HepG2 (cell line): ENCODE results near the gene NPHP4.

Source experiments
- ATF7 ChIP-seq, 2 experiments: fragments of 450-650 bp in 1 of 2; sonication (generic) in 1 of 2; formaldehyde crosslinking in 1 of 2; IDR thresholded peaks; 2 replicates each; pipeline versions ENCODE4 v1.4.0 to v1.6.1; 2016 to 2020; ENCODE audit warnings: antibody characterized with exemption in 1 of 2, mild to moderate bottlenecking in 1 of 2, missing genetic modification reagents in 1 of 2
- CREM ChIP-seq, 2 experiments: sonication (generic) in 1 of 2; formaldehyde crosslinking in 1 of 2; IDR thresholded peaks; 2 replicates each; pipeline versions ENCODE4 v1.4.0 to v1.6.1; 2016 to 2020; ENCODE audit warnings: antibody characterized with exemption in 1 of 2, mild to moderate bottlenecking in 1 of 2, missing genetic modification reagents in 1 of 2
- HCFC1 ChIP-seq: fragments of 150-350 bp; IDR thresholded peaks from 2 replicates; pipeline ENCODE4 v1.6.1; 2014; ENCODE audit warnings: low read depth, low read length
- PTBP1 ChIP-seq: fragments of 200-400 bp; formaldehyde crosslinking; IDR thresholded peaks from 2 replicates; pipeline ENCODE4 v1.6.1; 2018; ENCODE audit warnings: low read length, low read depth; ENCODE audit not compliant: poor library complexity, severe bottlenecking
- TGIF2 ChIP-seq: IDR thresholded peaks from 2 replicates; pipeline ENCODE4 v1.6.1; 2016; ENCODE audit warnings: control low read depth, missing compliant biosample characterization
- ZIK1 ChIP-seq: sonication (generic); formaldehyde crosslinking; IDR thresholded peaks from 2 replicates; pipeline ENCODE4 v1.5.0; 2020; ENCODE audit warnings: mild to moderate bottlenecking, low read depth, missing genetic modification reagents, borderline replicate concordance
- ZNF563 ChIP-seq: sonication (generic); formaldehyde crosslinking; IDR thresholded peaks from 2 replicates; pipeline ENCODE4 v1.8.0; 2022; ENCODE audit warnings: mild to moderate bottlenecking, moderate library complexity, missing genetic modification reagents
- ZNF768 ChIP-seq: sonication (generic); formaldehyde crosslinking; IDR thresholded peaks from 2 replicates; pipeline ENCODE4 v1.4.0; 2020; ENCODE audit warnings: missing genetic modification reagents
- TF ChIP-seq, protein P1 (sequence below): sonication (generic); formaldehyde crosslinking; IDR thresholded peaks from 2 replicates; pipeline ENCODE4 v1.5.1; 2020; ENCODE audit warnings: missing genetic modification reagents, mild to moderate bottlenecking, borderline replicate concordance

DNA sequence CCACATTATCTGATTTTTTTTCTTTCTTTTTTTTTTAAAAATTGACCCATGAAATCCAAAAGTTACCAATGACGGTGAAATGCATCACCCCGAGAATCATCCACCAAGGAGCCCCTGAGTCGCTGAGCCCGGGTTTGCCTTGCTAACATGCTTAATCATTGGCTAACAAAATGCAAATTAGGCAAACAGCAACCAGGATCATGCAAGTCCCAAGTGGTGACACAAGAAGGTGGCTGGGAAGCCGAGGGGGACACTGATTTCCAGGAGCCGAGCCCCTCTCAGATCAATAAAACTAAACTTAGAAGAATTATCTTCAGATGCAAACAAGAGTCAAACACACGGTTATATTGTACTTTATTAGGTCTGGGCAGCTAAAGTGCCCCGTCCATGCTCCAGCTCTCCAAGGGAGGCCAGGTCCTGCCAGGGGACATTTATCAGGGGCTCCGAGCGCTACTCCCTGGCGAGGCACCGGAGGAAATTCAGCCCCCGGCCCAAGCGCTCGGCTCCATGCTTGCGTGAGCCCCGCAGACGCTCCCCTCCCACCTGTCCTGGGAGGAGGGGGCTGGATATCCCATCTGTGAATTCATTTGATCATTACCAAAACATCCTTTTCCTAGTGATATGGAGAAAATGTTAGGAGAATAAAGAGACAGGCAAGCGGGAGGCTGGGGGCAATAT is 154.1 kb downstream of the NPHP4 start:
- TF ChIP-seq ZNF768 (no peak), ZIK1 (CRISPR knock-in tag) (no peak), HCFC1 (no peak), CREM (IDR thresholded peaks at IDR 0.05) (no peak), CREM (CRISPR knock-in tag; IDR thresholded peaks at IDR 0.05) (no peak), PTBP1 (no peak), ATF7 (IDR thresholded peaks at IDR 0.05) (no peak), ATF7 (CRISPR knock-in tag; IDR thresholded peaks at IDR 0.05) (no peak), ZNF563 (CRISPR knock-in tag) (no peak), TGIF2 (no peak)
- TF ChIP-seq, protein P1, sequence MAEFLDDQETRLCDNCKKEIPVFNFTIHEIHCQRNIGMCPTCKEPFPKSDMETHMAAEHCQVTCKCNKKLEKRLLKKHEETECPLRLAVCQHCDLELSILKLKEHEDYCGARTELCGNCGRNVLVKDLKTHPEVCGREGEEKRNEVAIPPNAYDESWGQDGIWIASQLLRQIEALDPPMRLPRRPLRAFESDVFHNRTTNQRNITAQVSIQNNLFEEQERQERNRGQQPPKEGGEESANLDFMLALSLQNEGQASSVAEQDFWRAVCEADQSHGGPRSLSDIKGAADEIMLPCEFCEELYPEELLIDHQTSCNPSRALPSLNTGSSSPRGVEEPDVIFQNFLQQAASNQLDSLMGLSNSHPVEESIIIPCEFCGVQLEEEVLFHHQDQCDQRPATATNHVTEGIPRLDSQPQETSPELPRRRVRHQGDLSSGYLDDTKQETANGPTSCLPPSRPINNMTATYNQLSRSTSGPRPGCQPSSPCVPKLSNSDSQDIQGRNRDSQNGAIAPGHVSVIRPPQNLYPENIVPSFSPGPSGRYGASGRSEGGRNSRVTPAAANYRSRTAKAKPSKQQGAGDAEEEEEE (CRISPR knock-in tag): no peak
